Muscle of back (tissue), 11 donors: ENCODE results near the gene ADAMTS2. TPM values are rescaled to one million over a fixed set of nuclear protein-coding genes. Genes with fewer than 3 reads are reported as not detected.

ENCODE experiments used
- DNase-seq, 3 donors: peaks; one replicate each; pipeline versions ENCODE4 v3.0.0 to v3.0.0-alpha.2; 2013
- polyA plus RNA-seq, 10 donors: library from polyadenylated mRNA; unstranded; fragments of 120-200 nt; gene quantifications; one replicate each; pipeline ENCODE4 v1.2.1, GENCODE V29; 2013; ENCODE audit not compliant: insufficient read length in 10 of 10

ADAMTS2 gene
- polyA plus RNA-seq, 10 donors: 26.0 to 52.8 (median 42.1) TPM

GRCh38 chr5:179373961-179374505 is 28.8 kb upstream of the ADAMTS2 start:
- no peak for DNase-seq

GRCh38 chr5:179373101-179373934 is 28.1 kb upstream of the ADAMTS2 start:
- no peak for DNase-seq

- peak in 1 of 3 donors; percentile 36 for DNase-seq
Observed at GRCh38 chr5:179371681-179372680, 26.7 kb upstream of the ADAMTS2 start.

GRCh38 chr5:179371121-179371510 is 25.9 kb upstream of the ADAMTS2 start:
- no peak for DNase-seq

DNA sequence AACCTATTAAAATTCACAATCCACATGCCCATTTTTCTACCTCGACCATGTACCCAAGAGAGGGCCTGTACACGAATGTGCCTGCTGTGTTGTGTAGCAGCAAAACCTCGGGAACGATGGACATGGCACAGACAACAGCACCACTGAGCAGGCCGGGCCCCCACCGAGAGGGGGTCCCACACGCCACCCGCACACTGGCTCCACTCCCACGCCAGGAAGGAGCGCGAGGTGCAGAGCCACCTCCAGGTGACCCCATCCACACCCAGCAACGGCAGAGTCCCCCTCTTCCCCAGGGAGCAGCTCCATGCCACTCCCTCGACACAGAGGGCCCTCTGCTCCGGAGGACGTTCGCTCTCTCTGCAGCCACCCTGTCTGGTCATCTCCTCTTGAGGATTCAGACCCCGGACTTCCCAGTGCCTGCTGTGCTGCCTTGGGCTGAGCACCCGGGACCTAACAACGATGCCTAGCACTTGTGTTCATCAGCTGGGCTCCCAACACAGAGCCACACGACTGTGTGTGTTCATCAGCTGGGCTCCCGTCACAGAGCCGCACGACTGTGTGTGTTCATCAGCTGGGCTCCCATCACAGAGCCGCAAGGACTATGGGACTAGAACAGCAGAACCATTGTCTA is 25.3 kb upstream of the ADAMTS2 start:
- no peak for DNase-seq

- no peak for DNase-seq
Observed at GRCh38 chr5:179369530-179369884, 24.2 kb upstream of the ADAMTS2 start.

- no peak for DNase-seq
Observed at GRCh38 chr5:179368806-179369529, 23.7 kb upstream of the ADAMTS2 start.

- no peak for DNase-seq
Observed at GRCh38 chr5:179368126-179368805, 23.0 kb upstream of the ADAMTS2 start.

DNA sequence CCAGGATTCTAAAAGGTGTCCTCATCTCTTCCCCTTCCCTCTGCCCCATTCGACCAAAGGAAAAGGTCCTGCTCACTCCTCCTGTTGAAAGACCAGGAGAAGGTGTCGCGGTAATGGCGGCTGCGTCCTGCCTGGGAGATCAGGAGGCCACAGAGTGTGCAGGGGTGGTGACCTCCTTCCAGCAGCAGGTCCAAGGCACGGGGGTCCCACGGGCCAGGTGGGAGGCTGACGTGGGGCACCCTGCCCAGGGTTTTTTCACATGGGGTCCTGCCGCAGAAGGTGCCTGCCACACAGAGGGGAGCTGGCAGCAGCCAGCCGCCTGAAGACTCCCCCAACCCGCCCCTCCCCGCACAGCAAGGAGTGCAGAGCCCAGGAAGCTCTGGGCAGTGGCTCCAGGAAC is 22.2 kb upstream of the ADAMTS2 start:
- DNase-seq: no peak

- DNase-seq: no peak
Observed at GRCh38 chr5:179362355-179362754, 17.1 kb upstream of the ADAMTS2 start.

DNA sequence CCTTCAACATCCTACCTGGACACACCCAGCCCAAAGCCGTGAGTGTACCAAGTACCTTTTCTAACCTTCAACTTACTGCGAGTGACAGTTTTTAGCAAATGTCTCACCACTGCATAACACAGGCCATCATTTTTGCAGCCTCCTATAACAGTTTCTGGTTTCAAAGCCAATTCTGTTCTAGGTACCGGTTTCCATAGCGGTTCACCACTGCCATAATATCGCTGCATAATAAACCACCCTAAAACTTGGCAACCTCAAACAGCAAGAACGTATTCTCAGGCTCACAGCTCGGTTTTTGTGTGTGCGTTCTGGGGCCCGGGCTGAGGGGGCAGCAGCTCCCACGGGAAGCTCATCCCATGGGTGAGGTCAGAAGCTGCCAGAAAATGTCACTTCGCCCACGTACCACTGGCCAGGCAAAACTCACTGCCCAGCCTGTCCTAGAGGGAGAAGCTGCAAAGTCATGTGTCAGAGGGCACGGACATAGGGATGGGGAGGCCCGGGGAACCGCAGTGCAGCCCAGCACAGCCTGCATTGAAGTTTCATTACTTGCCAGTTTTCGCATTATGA is 15.9 kb upstream of the ADAMTS2 start:
- no peak for DNase-seq

DNA sequence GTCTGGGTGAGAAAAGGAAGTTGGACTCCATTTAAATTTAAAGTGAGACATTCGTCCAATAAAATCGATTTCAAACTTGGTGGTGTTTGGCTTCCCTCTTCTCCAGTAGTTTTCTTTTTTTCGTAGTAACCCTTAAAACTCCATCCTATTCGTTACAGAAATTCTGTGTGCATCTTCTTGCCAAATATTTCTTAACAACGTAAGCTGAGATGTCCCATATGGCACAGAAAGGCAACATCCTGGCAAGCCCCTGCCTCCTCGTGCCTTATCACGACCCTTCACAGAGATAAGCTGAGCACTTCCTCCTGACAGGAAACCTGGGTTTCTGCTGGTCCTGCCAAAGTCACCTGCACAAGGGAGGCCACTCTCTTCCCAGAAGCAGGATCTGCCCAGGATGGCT is 11.8 kb upstream of the ADAMTS2 start:
- no peak for DNase-seq

DNA sequence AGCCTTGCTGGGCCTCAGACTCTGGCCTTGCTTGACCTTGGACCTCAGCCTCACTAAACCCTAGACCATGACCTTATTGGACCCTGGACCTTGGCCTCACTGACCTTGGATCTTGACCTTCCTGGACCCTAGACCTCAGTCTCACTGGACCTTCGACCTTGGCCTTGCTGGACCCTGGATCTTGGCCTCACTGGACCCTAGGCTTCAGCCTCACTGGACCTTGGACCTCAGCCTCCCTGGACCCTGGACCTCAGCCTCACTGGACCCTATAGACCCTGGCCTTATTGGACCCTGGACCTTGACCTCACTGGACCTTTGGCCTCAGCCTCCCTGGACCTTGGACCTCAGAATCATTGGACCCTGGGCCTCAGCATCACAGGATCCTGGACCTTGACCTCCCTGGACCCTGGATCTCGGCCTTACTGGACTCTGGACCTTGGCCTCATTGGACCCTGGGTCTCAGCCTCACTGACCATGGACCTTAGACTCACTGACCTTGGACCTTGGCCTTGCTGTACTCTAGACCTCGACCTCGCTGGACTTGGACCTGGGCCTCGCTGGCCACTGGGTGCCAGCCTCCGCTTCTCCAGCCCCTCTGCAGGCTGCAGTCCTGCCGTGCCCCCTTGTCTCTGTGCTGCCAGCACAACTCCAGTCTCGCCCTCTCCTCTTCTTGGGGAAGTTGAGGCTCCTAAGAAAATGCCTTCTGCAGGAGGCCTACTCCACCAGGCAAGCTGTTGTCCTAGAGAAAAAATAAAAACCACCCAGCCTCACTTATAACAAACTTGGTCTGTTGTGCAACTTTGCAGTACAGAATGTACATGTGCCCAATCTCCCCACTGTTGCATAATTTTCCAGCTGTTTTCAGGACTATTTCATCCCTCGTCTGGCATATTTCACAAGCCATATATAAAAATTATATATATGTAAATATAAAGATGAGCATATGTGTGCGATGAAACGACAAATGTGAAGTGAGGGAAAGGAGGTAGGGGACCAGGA is 11.0 kb upstream of the ADAMTS2 start:
- DNase-seq: no peak

DNA sequence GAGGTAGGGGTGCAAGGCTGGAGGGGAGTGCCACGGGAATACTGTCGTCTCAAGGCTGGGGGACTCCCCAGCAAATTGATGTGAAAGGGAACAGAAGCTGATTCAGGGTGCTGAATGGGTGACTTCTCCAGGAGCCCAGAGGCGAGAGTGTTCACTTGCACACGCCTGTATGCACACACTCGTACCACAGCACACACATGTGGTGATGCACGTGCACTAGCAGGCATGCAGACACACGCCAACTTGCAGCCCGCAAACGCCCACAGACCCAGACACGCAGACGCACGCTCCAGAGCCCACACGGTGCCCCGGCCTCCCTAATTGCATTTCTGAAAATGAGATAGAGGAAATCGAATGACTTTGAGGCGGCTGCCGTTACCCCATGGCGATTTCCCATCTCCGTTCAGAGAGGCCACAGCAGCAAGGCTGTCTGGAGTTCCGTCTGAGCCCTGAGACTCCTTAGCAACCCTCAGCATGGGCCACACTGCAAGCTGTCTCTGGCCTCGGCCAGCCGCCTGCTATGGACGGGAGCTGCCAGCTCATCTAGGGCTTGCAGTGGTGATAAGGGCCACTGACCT is 9.1 kb upstream of the ADAMTS2 start:
- DNase-seq: no peak

DNA sequence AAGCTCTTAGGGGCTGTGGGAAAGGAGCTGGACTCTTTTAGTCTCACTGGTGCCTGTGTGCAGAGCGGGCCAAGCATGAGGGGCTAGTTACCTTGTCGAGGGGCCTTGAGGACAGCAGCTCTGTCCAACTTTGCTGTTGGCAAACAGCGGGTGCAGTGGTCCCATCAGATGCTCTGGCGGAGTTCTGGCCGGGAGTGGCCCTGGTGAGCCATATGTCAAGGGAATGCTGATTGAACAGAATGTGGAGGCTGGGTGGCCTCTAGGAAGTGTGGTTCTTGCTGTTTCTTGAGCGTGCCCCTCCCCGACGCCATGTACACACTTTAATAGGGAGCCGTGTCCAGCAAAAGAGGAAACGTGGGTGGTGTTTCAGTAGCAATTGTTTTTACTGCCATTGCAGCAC is 3.6 kb upstream of the ADAMTS2 start:
- DNase-seq: no peak

- no peak for DNase-seq
Observed at GRCh38 chr5:179348011-179348530, 2.8 kb upstream of the ADAMTS2 start.

- no peak for DNase-seq
Observed at GRCh38 chr5:179347581-179347980, 2.3 kb upstream of the ADAMTS2 start.

GRCh38 chr5:179346875-179347274 is 1.6 kb upstream of the ADAMTS2 start:
- no peak for DNase-seq
